ENCODE results near the gene P2RX1. TPM values are rescaled to one million over a fixed set of nuclear protein-coding genes. Genes with fewer than 3 reads are reported as not detected.

The P2RX1 gene
- total RNA-seq, 6 experiments from 2014 or later, result 0.08 TPM; not detected in 5

- H3K36me3 Mint-ChIP-seq (ENCODE audit: low read depth), result no peaks in the 10 kb centered on the region
- H3K4me3 Mint-ChIP-seq, result peak overlapping the region; percentile 73
- peaks cover 81% of the 10 kb centered on the region for H3K4me1 Mint-ChIP-seq (ENCODE audit: low read depth)
- H3K27me3 Mint-ChIP-seq (ENCODE audit: insufficient read depth), result peaks cover 3% of the 10 kb centered on the region; the same call in 1 of the 2 replicates
- TF ChIP-seq, protein P1, sequence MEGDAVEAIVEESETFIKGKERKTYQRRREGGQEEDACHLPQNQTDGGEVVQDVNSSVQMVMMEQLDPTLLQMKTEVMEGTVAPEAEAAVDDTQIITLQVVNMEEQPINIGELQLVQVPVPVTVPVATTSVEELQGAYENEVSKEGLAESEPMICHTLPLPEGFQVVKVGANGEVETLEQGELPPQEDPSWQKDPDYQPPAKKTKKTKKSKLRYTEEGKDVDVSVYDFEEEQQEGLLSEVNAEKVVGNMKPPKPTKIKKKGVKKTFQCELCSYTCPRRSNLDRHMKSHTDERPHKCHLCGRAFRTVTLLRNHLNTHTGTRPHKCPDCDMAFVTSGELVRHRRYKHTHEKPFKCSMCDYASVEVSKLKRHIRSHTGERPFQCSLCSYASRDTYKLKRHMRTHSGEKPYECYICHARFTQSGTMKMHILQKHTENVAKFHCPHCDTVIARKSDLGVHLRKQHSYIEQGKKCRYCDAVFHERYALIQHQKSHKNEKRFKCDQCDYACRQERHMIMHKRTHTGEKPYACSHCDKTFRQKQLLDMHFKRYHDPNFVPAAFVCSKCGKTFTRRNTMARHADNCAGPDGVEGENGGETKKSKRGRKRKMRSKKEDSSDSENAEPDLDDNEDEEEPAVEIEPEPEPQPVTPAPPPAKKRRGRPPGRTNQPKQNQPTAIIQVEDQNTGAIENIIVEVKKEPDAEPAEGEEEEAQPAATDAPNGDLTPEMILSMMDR (IDR thresholded peaks at IDR 0.05), result no peak
- H3K9me3 Mint-ChIP-seq, result no peaks in the 10 kb centered on the region
- peak overlapping the region; percentile 98 for H3K27ac Mint-ChIP-seq
- DNase-seq, result no peak
These were observed 25.4 kb downstream of the P2RX1 start for GRCh38 chr17:3890878-3891219.

- TF ChIP-seq, protein P1 (IDR thresholded peaks at IDR 0.05), result no peak
- peaks cover 3% of the 10 kb centered on the region; the same call in 1 of the 2 replicates for H3K27me3 Mint-ChIP-seq (ENCODE audit: insufficient read depth)
- H3K4me1 Mint-ChIP-seq (ENCODE audit: low read depth), result peaks cover 85% of the 10 kb centered on the region
- no peaks in the 10 kb centered on the region for H3K36me3 Mint-ChIP-seq (ENCODE audit: low read depth)
- peak; percentile 94 for DNase-seq
- no peaks in the 10 kb centered on the region for H3K9me3 Mint-ChIP-seq
- peak overlapping the region; percentile 73 for H3K4me3 Mint-ChIP-seq
- H3K27ac Mint-ChIP-seq, result peak overlapping the region; percentile 98
These were observed 26.0 kb downstream of the P2RX1 start for GRCh38 chr17:3890082-3890877.

GRCh38 chr17:3889325-3890012 lies 26.8 kb downstream of the P2RX1 start:
- TF ChIP-seq, protein P1 (IDR thresholded peaks at IDR 0.05), result no peak
- Mint-ChIP-seq H3K27me3 (ENCODE audit: insufficient read depth) (peaks cover 3% of the 10 kb centered on the region; the same call in 1 of the 2 replicates), H3K4me1 (ENCODE audit: low read depth) (peaks cover 77% of the 10 kb centered on the region), H3K4me3 (peak overlapping the region; percentile 73), H3K9me3 (no peaks in the 10 kb centered on the region), H3K27ac (peak overlapping the region; percentile 98), H3K36me3 (ENCODE audit: low read depth) (no peaks in the 10 kb centered on the region)
- DNase-seq, result no peak

DNA sequence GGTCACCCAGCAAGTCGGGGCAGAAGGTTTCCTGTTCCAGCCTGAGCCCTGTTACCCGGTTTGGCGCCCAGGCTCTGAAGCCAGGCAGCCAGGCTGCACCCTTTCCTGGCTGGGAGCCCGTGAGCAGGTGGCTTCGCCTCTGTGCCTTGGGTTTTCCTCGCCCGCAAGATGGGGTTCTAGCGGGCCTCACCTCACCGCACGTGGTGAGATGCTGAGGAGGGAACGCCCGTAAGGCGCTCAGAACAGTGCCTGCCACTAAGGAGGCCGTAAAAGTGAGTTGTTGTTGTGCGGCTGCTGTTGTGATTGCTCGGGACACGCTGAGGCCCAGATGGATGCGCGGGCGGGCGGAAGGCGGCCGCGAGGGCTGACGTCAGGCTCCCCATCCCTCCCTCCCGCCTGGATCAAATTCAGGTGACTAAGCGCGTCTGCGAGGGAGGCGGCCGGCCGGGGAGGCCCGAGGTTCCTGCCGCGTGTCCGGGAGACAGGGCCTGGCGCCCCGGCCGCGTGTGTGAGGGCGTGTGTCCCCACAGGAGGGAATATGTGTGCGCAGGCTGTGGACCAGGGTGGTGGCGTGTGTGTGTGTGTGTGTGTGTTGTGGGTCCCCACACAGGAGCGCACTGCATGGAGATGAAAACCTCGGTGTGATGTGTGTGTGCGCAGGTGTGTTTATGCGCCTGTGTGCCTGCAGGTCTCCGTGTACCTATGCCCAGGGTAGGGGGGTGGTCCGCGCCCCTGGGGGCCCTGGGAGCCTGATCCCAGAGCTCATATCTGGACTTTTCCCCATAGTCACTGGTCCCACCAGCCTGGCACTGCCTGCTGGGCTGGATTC lies 27.7 kb downstream of the P2RX1 start:
- Mint-ChIP-seq H3K9me3 (no peaks in the 10 kb centered on the region), H3K4me1 (ENCODE audit: low read depth) (peaks cover 67% of the 10 kb centered on the region), H3K27me3 (ENCODE audit: insufficient read depth) (peaks cover 3% of the 10 kb centered on the region; the same call in 1 of the 2 replicates), H3K27ac (peak overlapping the region; percentile 98), H3K4me3 (peak overlapping the region; percentile 58), H3K36me3 (ENCODE audit: low read depth) (no peaks in the 10 kb centered on the region)
- DNase-seq, result peak; percentile 95
- TF ChIP-seq, protein P1 (IDR thresholded peaks at IDR 0.05), result no peak

- Mint-ChIP-seq H3K4me3 (no peak overlapping the region), H3K27ac (peak overlapping the region; percentile 98), H3K4me1 (ENCODE audit: low read depth) (peaks cover 64% of the 10 kb centered on the region), H3K9me3 (no peaks in the 10 kb centered on the region), H3K36me3 (ENCODE audit: low read depth) (no peaks in the 10 kb centered on the region), H3K27me3 (ENCODE audit: insufficient read depth) (peaks cover 3% of the 10 kb centered on the region; the same call in 1 of the 2 replicates)
- DNase-seq, result no peak
- TF ChIP-seq, protein P1 (IDR thresholded peaks at IDR 0.05), result no peak
These were observed 28.5 kb downstream of the P2RX1 start for GRCh38 chr17:3887804-3888203.
